H1 (cell line): ENCODE results near the gene CST4. TPM values are rescaled to one million over a fixed set of nuclear protein-coding genes. Genes with fewer than 3 reads are reported as not detected.

Experiments
- CTCF ChIA-PET: fragments of 300-600 bp; sonication (Branson Sonifier 250); formaldehyde crosslinking; loops from one replicate; lab custom pipeline; 2021; ENCODE audit not compliant: partially characterized antibody; lab: Charles Lee
- POLR2A ChIA-PET: fragments of 300-600 bp; sonication (Branson Sonifier 250); formaldehyde crosslinking; loops from one replicate; lab custom pipeline; 2021; ENCODE audit warnings: inconsistent platforms; ENCODE audit not compliant: partially characterized antibody; lab: Charles Lee
- DNase-seq, 2 experiments: peaks; one replicate each; pipeline versions ENCODE4 v3.0.0 to v3.0.0-alpha.2; 2010 to 2022; ENCODE audit warnings: low spot score in 2 of 2, low read depth in 1 of 2, mixed read lengths in 1 of 2
- FAIRE-seq: peaks from 2 replicates; lab custom pipeline; 2011; peaks lifted over from hg19 to GRCh38; lab: Jason Lieb, UNC
- H2AFZ ChIP-seq: 2 replicates; pipeline ENCODE4 v1.8.1; 2012; ENCODE audit warnings: low read length, inconsistent platforms
- H2AK5ac ChIP-seq: 2 replicates; pipeline ENCODE4 v1.6.1; 2013; ENCODE audit warnings: low read depth, low read length
- H2BK120ac ChIP-seq: replicated peaks from 2 replicates; pipeline ENCODE3; 2013; ENCODE audit warnings: low read depth, low read length, inconsistent platforms
- H2BK12ac ChIP-seq: 2 replicates; pipeline ENCODE4 v1.6.1; 2013; ENCODE audit warnings: low read depth, low read length
- H2BK15ac ChIP-seq: 2 replicates; pipeline ENCODE4 v1.6.1; 2013; ENCODE audit warnings: low read length
- H2BK20ac ChIP-seq: 2 replicates; pipeline ENCODE4 v1.6.1; 2013; ENCODE audit warnings: low read length
- H2BK5ac ChIP-seq: 2 replicates; pipeline ENCODE4 v1.6.1; 2013; ENCODE audit warnings: low read depth, low read length
- H3K14ac ChIP-seq: 2 replicates; pipeline ENCODE4 v1.6.1; 2013; ENCODE audit warnings: inconsistent platforms; ENCODE audit not compliant: insufficient read length
- H3K18ac ChIP-seq: 2 replicates; pipeline ENCODE4 v1.6.1; 2013; ENCODE audit warnings: low read length; ENCODE audit errors: extremely low read depth
- H3K23ac ChIP-seq: 2 replicates; pipeline ENCODE4 v1.6.1; 2013; ENCODE audit warnings: inconsistent platforms; ENCODE audit not compliant: insufficient read length
- H3K23me2 ChIP-seq: 2 replicates; pipeline ENCODE4 v1.6.1; 2013; ENCODE audit warnings: low read depth, low read length
- H3K27ac ChIP-seq: 2 replicates; pipeline ENCODE4 v1.6.1; 2011; ENCODE audit warnings: low read depth, low read length, inconsistent platforms
- H3K27me3 ChIP-seq, 4 experiments: replicated peaks in 1 of 4; 1 replicate in 1 of 4; 2 replicates in 3 of 4; pipeline versions ENCODE4 v1.6.1 to v1.8.1; 2011 to 2013; ENCODE audit warnings: low read length in 3 of 4, mild to moderate bottlenecking in 3 of 4, inconsistent platforms in 2 of 4, mixed read lengths in 2 of 4, moderate library complexity in 1 of 4; ENCODE audit not compliant: control insufficient read depth in 3 of 4, insufficient read depth in 3 of 4; ENCODE audit errors: extremely low read depth in 1 of 4
- H3K36me3 ChIP-seq, 4 experiments: 2 replicates each; pipeline versions ENCODE4 v1.6.1 to v1.8.1; 2011 to 2013; ENCODE audit warnings: mild to moderate bottlenecking in 4 of 4, low read length in 3 of 4, moderate library complexity in 2 of 4, control low read depth in 1 of 4, inconsistent platforms in 1 of 4; ENCODE audit not compliant: insufficient read depth in 4 of 4, control insufficient read depth in 2 of 4
- H3K4ac ChIP-seq: replicated peaks from 2 replicates; pipeline ENCODE3; 2013; ENCODE audit warnings: low read length, low read depth, mixed read lengths, inconsistent platforms; ENCODE audit not compliant: insufficient read length
- H3K4me1 ChIP-seq, 4 experiments: replicated peaks in 1 of 4; 1 replicate in 1 of 4; 2 replicates in 3 of 4; pipeline versions ENCODE4 v1.6.1 to v1.8.1; 2011 to 2013; ENCODE audit warnings: low read length in 3 of 4, inconsistent platforms in 2 of 4, mixed read lengths in 1 of 4; ENCODE audit not compliant: insufficient read depth in 4 of 4, control insufficient read depth in 3 of 4
- H3K4me2 ChIP-seq, 2 experiments: 2 replicates each; pipeline versions ENCODE4 v1.6.1 to v1.8.1; 2011 to 2013; ENCODE audit warnings: low read depth in 2 of 2, low read length in 2 of 2, control low read depth in 1 of 2, inconsistent platforms in 1 of 2, mild to moderate bottlenecking in 1 of 2; ENCODE audit not compliant: insufficient read depth in 1 of 2
- H3K4me3 ChIP-seq, 4 experiments: fragments of 200-600, 300-600 bp in 1 of 4; sonication (generic), shearing (Covaris generic), sonication (Bioruptor Twin) in 1 of 4; 2 replicates each; pipeline versions ENCODE4 v1.5.1 to v1.8.1; 2011 to 2016; ENCODE audit warnings: low read length in 4 of 4, low read depth in 3 of 4, control low read depth in 2 of 4, inconsistent platforms in 2 of 4, mild to moderate bottlenecking in 2 of 4, mixed read lengths in 1 of 4, moderate library complexity in 1 of 4; ENCODE audit not compliant: insufficient read depth in 2 of 4; ENCODE audit errors: extremely low read depth in 1 of 4
- H3K56ac ChIP-seq: replicated peaks from 2 replicates; pipeline ENCODE3; 2013; ENCODE audit warnings: low read depth, mild to moderate bottlenecking, mixed read lengths, low read length, inconsistent platforms; ENCODE audit not compliant: insufficient read length
- H3K79me1 ChIP-seq: 2 replicates; pipeline ENCODE4 v1.6.1; 2013; ENCODE audit warnings: low read depth, low read length, control low read depth
- H3K79me2 ChIP-seq, 2 experiments: 2 replicates each; pipeline versions ENCODE4 v1.6.1 to v1.8.1; 2012 to 2013; ENCODE audit warnings: low read length in 2 of 2, mild to moderate bottlenecking in 2 of 2, inconsistent platforms in 1 of 2; ENCODE audit not compliant: insufficient read depth in 2 of 2, control insufficient read depth in 1 of 2
- H3K9ac ChIP-seq, 4 experiments: replicated peaks in 1 of 4; 1 replicate in 1 of 4; 2 replicates in 3 of 4; pipeline versions ENCODE4 v1.6.1 to v1.8.1; 2011 to 2013; ENCODE audit warnings: low read depth in 3 of 4, low read length in 3 of 4, control low read depth in 2 of 4, mild to moderate bottlenecking in 2 of 4, moderate library complexity in 2 of 4, inconsistent platforms in 1 of 4; ENCODE audit errors: extremely low read depth in 1 of 4
- H3K9me3 ChIP-seq, 2 experiments: 2 replicates each; pipeline versions ENCODE4 v1.6.1 to v1.8.1; 2012 to 2013; ENCODE audit warnings: mild to moderate bottlenecking in 2 of 2, moderate library complexity in 2 of 2, control low read depth in 1 of 2, inconsistent platforms in 1 of 2, low read depth in 1 of 2, low read length in 1 of 2, mixed read lengths in 1 of 2; ENCODE audit not compliant: insufficient read depth in 2 of 2
- H4K20me1 ChIP-seq, 2 experiments: replicated peaks in 1 of 2; 2 replicates each; pipeline versions ENCODE3 to v1.8.1; 2011 to 2013; ENCODE audit warnings: inconsistent platforms in 2 of 2, low read length in 2 of 2, mild to moderate bottlenecking in 1 of 2; ENCODE audit not compliant: insufficient read depth in 2 of 2, control insufficient read depth in 1 of 2
- H4K5ac ChIP-seq: 2 replicates; pipeline ENCODE4 v1.6.1; 2013; ENCODE audit warnings: low read length, low read depth, mixed read lengths, inconsistent platforms; ENCODE audit not compliant: insufficient read length
- H4K8ac ChIP-seq: 2 replicates; pipeline ENCODE4 v1.8.0; 2013; ENCODE audit warnings: mild to moderate bottlenecking, moderate library complexity, low read length, inconsistent platforms; ENCODE audit not compliant: insufficient read depth; ENCODE audit errors: extremely low read depth
- H4K91ac ChIP-seq: replicated peaks from 2 replicates; pipeline ENCODE3; 2013; ENCODE audit warnings: low read length, mixed read lengths, inconsistent platforms; ENCODE audit not compliant: insufficient read length
- JUN ChIP-seq: IDR thresholded peaks from 2 replicates; pipeline ENCODE4 v1.6.1; 2011; ENCODE audit warnings: low read depth, mild to moderate bottlenecking, improper control_type of control experiment, low read length
- MAX ChIP-seq: IDR thresholded peaks from 2 replicates; pipeline ENCODE4 v1.6.1; 2012; ENCODE audit warnings: inconsistent platforms
- POLR2AphosphoS5 ChIP-seq: IDR thresholded peaks from 2 replicates; pipeline ENCODE4 v1.6.1; 2011; ENCODE audit warnings: low read depth, low read length
- TBP ChIP-seq: IDR thresholded peaks from 2 replicates; pipeline ENCODE4 v1.6.1; 2011; ENCODE audit warnings: low read depth, low read length, improper control_type of control experiment
- WGBS, 2 experiments: shearing (Covaris generic) in 1 of 2; methylation state at CpG; one replicate each; pipeline versions ENCODE4 v1.1.6 to v1.1.7; 2013 to 2015; ENCODE audit warnings: low lambda C conversion rate in 2 of 2, mixed read lengths in 2 of 2, inconsistent platforms in 1 of 2, low coverage in 1 of 2, missing lambda C conversion rate in 1 of 2; ENCODE audit not compliant: insufficient replicate concordance in 2 of 2, insufficient coverage in 1 of 2, insufficient read length in 1 of 2; ENCODE audit errors: extremely low coverage in 1 of 2, missing lambda C conversion rate in 1 of 2; 5-methylcytosine and 5-hydroxymethylcytosine counted together
- polyA plus RNA-seq, 7 experiments: library from polyadenylated mRNA; depleted of rRNA in 3 of 7; stranded (reverse) in 5 of 7; unstranded in 2 of 7; fragments of >200 nt in 5 of 7; fragments of 200-250 nt in 2 of 7; gene quantifications; 1 replicate in 5 of 7; 2 replicates in 1 of 7; 4 replicates in 1 of 7; pipeline versions ENCODE4 v1.2.1 to v1.2.3, GENCODE V29; 2011 to 2013; ENCODE audit warnings: missing spikeins in 2 of 7, mixed read lengths in 2 of 7
- total RNA-seq: library from RNA; stranded (reverse); fragmentation: NEBNext Ultra II Directional; extraction: Animal tissue kit (Norgen Biotek cat#: 25700); gene quantifications from 2 replicates; pipeline ENCODE4 v1.2.1, GENCODE V29; 2021

The CST4 gene
- total and polyA plus RNA-seq, 2 of the 8 experiments (the other 6 are each of a cell fraction or from before 2014, with no cell fraction given): not detected

DNA sequence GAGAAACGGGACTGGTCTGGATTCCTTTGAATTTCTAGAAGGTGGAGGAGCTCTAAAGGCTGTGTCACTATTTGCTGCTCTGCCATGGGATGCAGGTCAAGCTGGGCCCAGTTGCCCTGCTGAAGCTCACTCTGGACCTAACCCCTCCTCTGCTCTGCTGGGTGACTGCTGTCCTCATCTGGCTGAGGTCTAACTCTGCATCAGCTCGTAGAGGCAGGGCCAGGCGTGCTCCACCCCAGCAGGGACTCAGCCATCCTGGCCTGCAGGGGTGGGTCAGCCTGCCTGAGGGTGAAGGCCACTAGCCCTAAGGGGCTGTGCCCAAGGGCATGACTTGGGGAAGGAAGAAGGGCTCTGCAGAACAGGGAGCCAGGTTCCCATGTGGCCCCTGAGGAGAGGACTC, 852 bp downstream of the CST4 start:
- no peaks in the 10 kb centered on the region for H3K79me2 ChIP-seq
- FAIRE-seq (no peak), DNase-seq (no peak)
- no peak overlapping the region for H3K4me2 ChIP-seq
- H4K91ac ChIP-seq: no peak overlapping the region
- 91% methylated on average over 3 of the region's 3 CpGs; no CpG with 5 or more reads in 1 of the 2 experiments for WGBS, 2 experiments
- CTCF ChIA-PET: interaction anchor here (0.7 to 1.8 kb wide), 8 partner anchors 11 to 73 kb away, joined by 3 to 6 read pairs (median 4); no protein-coding TSS in a partner anchor
- H4K20me1 ChIP-seq: no peaks in the 10 kb centered on the region
- no peak overlapping the region for H2BK5ac ChIP-seq
- H2AFZ ChIP-seq: no peak overlapping the region
- peak overlapping the region; percentile 19; the same call in 1 of the 2 replicates for H3K18ac ChIP-seq
- peak overlapping the region; percentile 80; the same call in 1 of the 2 replicates for H2BK12ac ChIP-seq
- H3K9ac ChIP-seq: no peak overlapping the region
- H3K9me3 ChIP-seq: no peaks in the 10 kb centered on the region
- no peak overlapping the region for H3K23ac ChIP-seq
- H2AK5ac ChIP-seq: peak overlapping the region; percentile 53; the same call in 1 of the 2 replicates
- no peaks in the 10 kb centered on the region for H3K27me3 ChIP-seq
- H4K8ac ChIP-seq: no peak overlapping the region; the same call in 1 of the 2 replicates
- H2BK15ac ChIP-seq: peak overlapping the region; percentile 18; the same call in 1 of the 2 replicates
- H3K4me1 ChIP-seq: no peaks in the 10 kb centered on the region
- no peak overlapping the region for H4K5ac ChIP-seq
- H3K56ac ChIP-seq: no peak overlapping the region
- no peak overlapping the region for H2BK20ac ChIP-seq
- no peak overlapping the region for H3K4ac ChIP-seq
- H3K14ac ChIP-seq: no peak overlapping the region
- POLR2A ChIA-PET: no interaction called here
- H2BK120ac ChIP-seq: no peak overlapping the region
- H3K36me3 ChIP-seq: no peaks in the 10 kb centered on the region
- no peaks in the 10 kb centered on the region for H3K79me1 ChIP-seq
- H3K23me2 ChIP-seq: no peaks in the 10 kb centered on the region
- no peak overlapping the region for H3K4me3 ChIP-seq
- no peak overlapping the region for H3K27ac ChIP-seq
- TF ChIP-seq POLR2AphosphoS5 (no peak), TBP (no peak), JUN (no peak), MAX (no peak)
